WTC11 (cell line): ENCODE measurements around the gene PITPNC1. TPM values are rescaled to one million over a fixed set of nuclear protein-coding genes. Genes with fewer than 3 reads are reported as not detected.

Source experiments
- ATAC-seq: fragments of 200-7000 bp; cut with Tn5 transposase; 2 replicates; pipeline ENCODE4 v1.10.0; 2021; ENCODE audit warnings: mild to moderate bottlenecking, moderate library complexity
- CTCF ChIA-PET: fragments of 300-600 bp; sonication (Branson Sonifier 250); formaldehyde crosslinking; loops from one replicate; lab custom pipeline; 2021; ENCODE audit warnings: antibody characterized with exemption; lab: Charles Lee
- POLR2A ChIA-PET: fragments of 350-600 bp; sonication (Branson Sonifier 250); formaldehyde crosslinking; loops from one replicate; lab custom pipeline; 2021; ENCODE audit warnings: antibody characterized with exemption; lab: Charles Lee
- DNase-seq: peaks from one replicate; pipeline ENCODE4 v3.0.0; 2021; ENCODE audit warnings: low spot score
- H3K27ac Mint-ChIP-seq: 2 replicates; pipeline ENCODE4 v1.8.0; 2021; ENCODE audit warnings: mixed read lengths
- H3K27me3 Mint-ChIP-seq: 2 replicates; pipeline ENCODE4 v1.8.0; 2021; ENCODE audit warnings: low read depth, mild to moderate bottlenecking, moderate library complexity, mixed read lengths
- H3K36me3 Mint-ChIP-seq: 2 replicates; pipeline ENCODE4 v1.8.0; 2021; ENCODE audit warnings: mixed read lengths
- H3K4me1 Mint-ChIP-seq: 2 replicates; pipeline ENCODE4 v1.8.0; 2022; ENCODE audit warnings: mixed read lengths
- H3K4me3 Mint-ChIP-seq: 2 replicates; pipeline ENCODE4 v1.8.0; 2021; ENCODE audit warnings: mild to moderate bottlenecking, moderate library complexity, mixed read lengths
- H3K9me3 Mint-ChIP-seq: 2 replicates; pipeline ENCODE4 v1.8.0; 2021; ENCODE audit warnings: mixed read lengths
- ATF1 ChIP-seq: sonication (generic); formaldehyde crosslinking; IDR thresholded peaks from 2 replicates; pipeline ENCODE4 v1.8.1; 2023; ENCODE audit warnings: mild to moderate bottlenecking, moderate library complexity, missing genetic modification reagents
- CREM ChIP-seq: sonication (generic); formaldehyde crosslinking; IDR thresholded peaks from 2 replicates; pipeline ENCODE4 v1.8.1; 2022; ENCODE audit warnings: mild to moderate bottlenecking, missing genetic modification reagents, moderate library complexity
- GTF2I ChIP-seq: fragments of 250-450 bp; sonication (Bioruptor Pico); conservative IDR thresholded peaks from 2 replicates; pipeline ENCODE4 v1.4.0; 2021; ENCODE audit warnings: mild to moderate bottlenecking
- HMGA2 ChIP-seq: fragments of 250-450 bp; sonication (Bioruptor Pico); IDR thresholded peaks from 2 replicates; pipeline ENCODE4 v1.4.0; 2021; ENCODE audit warnings: mild to moderate bottlenecking, moderate library complexity
- JUN ChIP-seq: sonication (generic); formaldehyde crosslinking; IDR thresholded peaks from 2 replicates; pipeline ENCODE4 v1.8.0; 2023; ENCODE audit warnings: mild to moderate bottlenecking, missing genetic modification reagents
- MXD4 ChIP-seq: fragments of 250-450 bp; sonication (Bioruptor Pico); IDR thresholded peaks from 2 replicates; pipeline ENCODE4 v1.8.0; 2021; ENCODE audit warnings: mild to moderate bottlenecking, moderate library complexity, borderline replicate concordance
- MYBL2 ChIP-seq: sonication (generic); formaldehyde crosslinking; IDR thresholded peaks from 2 replicates; pipeline ENCODE4 v1.8.1; 2023; ENCODE audit warnings: mild to moderate bottlenecking, moderate library complexity, missing genetic modification reagents
- PRRX2 ChIP-seq: fragments of 250-450 bp; sonication (Bioruptor Pico); IDR thresholded peaks from 2 replicates; pipeline ENCODE4 v1.8.0; 2021; ENCODE audit warnings: mild to moderate bottlenecking
- SP1 ChIP-seq: sonication (generic); formaldehyde crosslinking; conservative IDR thresholded peaks from 2 replicates; pipeline ENCODE4 v1.8.1; 2022; ENCODE audit warnings: missing genetic modification reagents
- TEAD4 ChIP-seq: sonication (generic); formaldehyde crosslinking; IDR thresholded peaks from 2 replicates; pipeline ENCODE4 v1.8.0; 2022; ENCODE audit warnings: mild to moderate bottlenecking, missing genetic modification reagents
- ZNF138 ChIP-seq: sonication (generic); formaldehyde crosslinking; conservative IDR thresholded peaks from 2 replicates; pipeline ENCODE4 v1.8.1; 2022; ENCODE audit warnings: mild to moderate bottlenecking, moderate library complexity, missing genetic modification reagents
- ZNF232 ChIP-seq: sonication (generic); formaldehyde crosslinking; IDR thresholded peaks from 2 replicates; pipeline ENCODE4 v1.8.0; 2022; ENCODE audit warnings: mild to moderate bottlenecking, missing genetic modification reagents
- total RNA-seq: library from RNA; stranded (reverse); gene quantifications from 3 replicates; pipeline ENCODE4 v1.2.3, GENCODE V29; 2021
- TF ChIP-seq, protein P1 (sequence below): fragments of 250-450 bp; sonication (Bioruptor Pico); IDR thresholded peaks from 2 replicates; pipeline ENCODE4 v1.8.0; 2021; ENCODE audit warnings: mild to moderate bottlenecking
- TF ChIP-seq, protein P2 (sequence below): sonication (generic); formaldehyde crosslinking; conservative IDR thresholded peaks from 2 replicates; pipeline ENCODE4 v1.8.1; 2023; ENCODE audit warnings: mild to moderate bottlenecking, low read depth, missing genetic modification reagents, moderate library complexity
- TF ChIP-seq, protein P3 (sequence below): fragments of 250-450 bp; sonication (Bioruptor Pico); IDR thresholded peaks from 2 replicates; pipeline ENCODE4 v1.9.0; 2021; ENCODE audit warnings: moderate library complexity, mild to moderate bottlenecking, inconsistent platforms, borderline replicate concordance
- TF ChIP-seq, protein P4 (sequence below): sonication (generic); formaldehyde crosslinking; IDR thresholded peaks from 2 replicates; pipeline ENCODE4 v1.8.1; 2022; ENCODE audit warnings: missing genetic modification reagents, borderline replicate concordance
- TF ChIP-seq, protein P5 (sequence below): sonication (generic); formaldehyde crosslinking; conservative IDR thresholded peaks from 2 replicates; pipeline ENCODE4 v1.8.1; 2022; ENCODE audit warnings: mild to moderate bottlenecking, missing genetic modification reagents
- TF ChIP-seq, protein P6 (sequence below): fragments of 250-450 bp; sonication (Bioruptor Pico); IDR thresholded peaks from 2 replicates; pipeline ENCODE4 v2.1.2; 2022; ENCODE audit warnings: mild to moderate bottlenecking, moderate library complexity
- TF ChIP-seq, protein P7 (sequence below): sonication (generic); formaldehyde crosslinking; IDR thresholded peaks from 2 replicates; pipeline ENCODE4 v1.8.1; 2023; ENCODE audit warnings: mild to moderate bottlenecking, moderate library complexity, missing genetic modification reagents

The PITPNC1 gene
- total RNA-seq, 1 experiment from 2014 or later = 39.8 TPM

DNA sequence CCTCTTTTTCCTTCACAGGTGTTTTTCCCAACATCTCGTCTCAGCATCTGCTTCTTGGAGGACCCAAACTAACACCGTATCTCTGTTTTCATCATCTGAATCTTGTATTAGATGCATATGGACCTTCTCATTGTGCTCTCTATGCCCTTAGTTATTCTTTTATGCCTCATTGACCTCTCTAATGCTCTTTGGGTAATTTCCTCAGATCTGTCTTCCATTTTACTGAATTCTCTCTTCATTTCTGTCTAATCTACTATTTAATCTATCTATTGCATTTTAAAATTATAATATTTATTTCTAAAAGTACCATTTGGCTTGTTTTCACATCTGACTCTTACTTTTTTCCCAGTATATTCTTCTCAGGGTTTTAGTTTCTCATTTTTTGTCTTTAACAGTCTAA, 81.1 kb downstream of the PITPNC1 start:
- no peaks in the 10 kb centered on the region for H3K27me3 Mint-ChIP-seq
- POLR2A ChIA-PET = no interaction called here
- no peak overlapping the region for H3K4me3 Mint-ChIP-seq
- H3K27ac Mint-ChIP-seq = no peak overlapping the region; the same call in 1 of the 2 replicates
- ATAC-seq (no peak), DNase-seq (no peak)
- peaks cover 13% of the 10 kb centered on the region for H3K4me1 Mint-ChIP-seq
- H3K9me3 Mint-ChIP-seq = peaks cover 15% of the 10 kb centered on the region
- CTCF ChIA-PET = no interaction called here
- peaks cover 5% of the 10 kb centered on the region for H3K36me3 Mint-ChIP-seq
- no peak for TF ChIP-seq PRRX2 (CRISPR knock-in tag)
- TF ChIP-seq JUN = no peak
- TF ChIP-seq MXD4 (CRISPR knock-in tag) = no peak
- TF ChIP-seq HMGA2 (CRISPR knock-in tag) = no peak
- TF ChIP-seq CREM (CRISPR knock-in tag) = no peak
- TF ChIP-seq, protein P1, sequence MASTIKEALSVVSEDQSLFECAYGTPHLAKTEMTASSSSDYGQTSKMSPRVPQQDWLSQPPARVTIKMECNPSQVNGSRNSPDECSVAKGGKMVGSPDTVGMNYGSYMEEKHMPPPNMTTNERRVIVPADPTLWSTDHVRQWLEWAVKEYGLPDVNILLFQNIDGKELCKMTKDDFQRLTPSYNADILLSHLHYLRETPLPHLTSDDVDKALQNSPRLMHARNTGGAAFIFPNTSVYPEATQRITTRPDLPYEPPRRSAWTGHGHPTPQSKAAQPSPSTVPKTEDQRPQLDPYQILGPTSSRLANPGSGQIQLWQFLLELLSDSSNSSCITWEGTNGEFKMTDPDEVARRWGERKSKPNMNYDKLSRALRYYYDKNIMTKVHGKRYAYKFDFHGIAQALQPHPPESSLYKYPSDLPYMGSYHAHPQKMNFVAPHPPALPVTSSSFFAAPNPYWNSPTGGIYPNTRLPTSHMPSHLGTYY (CRISPR knock-in tag) = no peak
- TF ChIP-seq, protein P2, sequence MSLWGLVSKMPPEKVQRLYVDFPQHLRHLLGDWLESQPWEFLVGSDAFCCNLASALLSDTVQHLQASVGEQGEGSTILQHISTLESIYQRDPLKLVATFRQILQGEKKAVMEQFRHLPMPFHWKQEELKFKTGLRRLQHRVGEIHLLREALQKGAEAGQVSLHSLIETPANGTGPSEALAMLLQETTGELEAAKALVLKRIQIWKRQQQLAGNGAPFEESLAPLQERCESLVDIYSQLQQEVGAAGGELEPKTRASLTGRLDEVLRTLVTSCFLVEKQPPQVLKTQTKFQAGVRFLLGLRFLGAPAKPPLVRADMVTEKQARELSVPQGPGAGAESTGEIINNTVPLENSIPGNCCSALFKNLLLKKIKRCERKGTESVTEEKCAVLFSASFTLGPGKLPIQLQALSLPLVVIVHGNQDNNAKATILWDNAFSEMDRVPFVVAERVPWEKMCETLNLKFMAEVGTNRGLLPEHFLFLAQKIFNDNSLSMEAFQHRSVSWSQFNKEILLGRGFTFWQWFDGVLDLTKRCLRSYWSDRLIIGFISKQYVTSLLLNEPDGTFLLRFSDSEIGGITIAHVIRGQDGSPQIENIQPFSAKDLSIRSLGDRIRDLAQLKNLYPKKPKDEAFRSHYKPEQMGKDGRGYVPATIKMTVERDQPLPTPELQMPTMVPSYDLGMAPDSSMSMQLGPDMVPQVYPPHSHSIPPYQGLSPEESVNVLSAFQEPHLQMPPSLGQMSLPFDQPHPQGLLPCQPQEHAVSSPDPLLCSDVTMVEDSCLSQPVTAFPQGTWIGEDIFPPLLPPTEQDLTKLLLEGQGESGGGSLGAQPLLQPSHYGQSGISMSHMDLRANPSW (CRISPR knock-in tag) = no peak
- no peak for TF ChIP-seq ZNF232
- no peak for TF ChIP-seq ATF1 (CRISPR knock-in tag)
- TF ChIP-seq MYBL2 = no peak
- TF ChIP-seq, protein P3, sequence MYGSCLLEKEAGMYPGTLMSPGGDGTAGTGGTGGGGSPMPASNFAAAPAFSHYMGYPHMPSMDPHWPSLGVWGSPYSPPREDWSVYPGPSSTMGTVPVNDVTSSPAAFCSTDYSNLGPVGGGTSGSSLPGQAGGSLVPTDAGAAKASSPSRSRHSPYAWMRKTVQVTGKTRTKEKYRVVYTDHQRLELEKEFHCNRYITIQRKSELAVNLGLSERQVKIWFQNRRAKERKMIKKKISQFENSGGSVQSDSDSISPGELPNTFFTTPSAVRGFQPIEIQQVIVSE (CRISPR knock-in tag) = no peak
- no peak for TF ChIP-seq SP1 (CRISPR knock-in tag)
- TF ChIP-seq TEAD4 (CRISPR knock-in tag) = no peak
- TF ChIP-seq, protein P4, sequence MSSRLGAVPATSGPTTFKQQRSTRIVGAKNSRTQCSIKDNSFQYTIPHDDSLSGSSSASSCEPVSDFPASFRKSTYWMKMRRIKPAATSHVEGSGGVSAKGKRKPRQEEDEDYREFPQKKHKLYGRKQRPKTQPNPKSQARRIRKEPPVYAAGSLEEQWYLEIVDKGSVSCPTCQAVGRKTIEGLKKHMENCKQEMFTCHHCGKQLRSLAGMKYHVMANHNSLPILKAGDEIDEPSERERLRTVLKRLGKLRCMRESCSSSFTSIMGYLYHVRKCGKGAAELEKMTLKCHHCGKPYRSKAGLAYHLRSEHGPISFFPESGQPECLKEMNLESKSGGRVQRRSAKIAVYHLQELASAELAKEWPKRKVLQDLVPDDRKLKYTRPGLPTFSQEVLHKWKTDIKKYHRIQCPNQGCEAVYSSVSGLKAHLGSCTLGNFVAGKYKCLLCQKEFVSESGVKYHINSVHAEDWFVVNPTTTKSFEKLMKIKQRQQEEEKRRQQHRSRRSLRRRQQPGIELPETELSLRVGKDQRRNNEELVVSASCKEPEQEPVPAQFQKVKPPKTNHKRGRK (CRISPR knock-in tag) = no peak
- TF ChIP-seq, protein P5, sequence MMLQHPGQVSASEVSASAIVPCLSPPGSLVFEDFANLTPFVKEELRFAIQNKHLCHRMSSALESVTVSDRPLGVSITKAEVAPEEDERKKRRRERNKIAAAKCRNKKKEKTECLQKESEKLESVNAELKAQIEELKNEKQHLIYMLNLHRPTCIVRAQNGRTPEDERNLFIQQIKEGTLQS (CRISPR knock-in tag) = no peak
- TF ChIP-seq GTF2I (CRISPR knock-in tag) = no peak
- TF ChIP-seq, protein P6, sequence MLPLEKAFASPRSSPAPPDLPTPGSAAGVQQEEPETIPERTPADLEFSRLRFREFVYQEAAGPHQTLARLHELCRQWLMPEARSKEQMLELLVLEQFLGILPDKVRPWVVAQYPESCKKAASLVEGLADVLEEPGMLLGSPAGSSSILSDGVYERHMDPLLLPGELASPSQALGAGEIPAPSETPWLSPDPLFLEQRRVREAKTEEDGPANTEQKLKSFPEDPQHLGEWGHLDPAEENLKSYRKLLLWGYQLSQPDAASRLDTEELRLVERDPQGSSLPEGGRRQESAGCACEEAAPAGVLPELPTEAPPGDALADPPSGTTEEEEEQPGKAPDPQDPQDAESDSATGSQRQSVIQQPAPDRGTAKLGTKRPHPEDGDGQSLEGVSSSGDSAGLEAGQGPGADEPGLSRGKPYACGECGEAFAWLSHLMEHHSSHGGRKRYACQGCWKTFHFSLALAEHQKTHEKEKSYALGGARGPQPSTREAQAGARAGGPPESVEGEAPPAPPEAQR (CRISPR knock-in tag) = no peak
- TF ChIP-seq, protein P7, sequence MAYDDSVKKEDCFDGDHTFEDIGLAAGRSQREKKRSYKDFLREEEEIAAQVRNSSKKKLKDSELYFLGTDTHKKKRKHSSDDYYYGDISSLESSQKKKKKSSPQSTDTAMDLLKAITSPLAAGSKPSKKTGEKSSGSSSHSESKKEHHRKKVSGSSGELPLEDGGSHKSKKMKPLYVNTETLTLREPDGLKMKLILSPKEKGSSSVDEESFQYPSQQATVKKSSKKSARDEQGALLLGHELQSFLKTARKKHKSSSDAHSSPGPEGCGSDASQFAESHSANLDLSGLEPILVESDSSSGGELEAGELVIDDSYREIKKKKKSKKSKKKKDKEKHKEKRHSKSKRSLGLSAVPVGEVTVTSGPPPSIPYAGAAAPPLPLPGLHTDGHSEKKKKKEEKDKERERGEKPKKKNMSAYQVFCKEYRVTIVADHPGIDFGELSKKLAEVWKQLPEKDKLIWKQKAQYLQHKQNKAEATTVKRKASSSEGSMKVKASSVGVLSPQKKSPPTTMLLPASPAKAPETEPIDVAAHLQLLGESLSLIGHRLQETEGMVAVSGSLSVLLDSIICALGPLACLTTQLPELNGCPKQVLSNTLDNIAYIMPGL (CRISPR knock-in tag) = no peak
- no peak for TF ChIP-seq ZNF138
